Uterus (tissue), 4 donors: ENCODE results near the gene CIB4. TPM values are rescaled to one million over a fixed set of nuclear protein-coding genes. Genes with fewer than 3 reads are reported as not detected.

Source experiments
- DNase-seq, 2 donors: peaks; one replicate each; pipeline ENCODE4 v3.0.0-alpha.2; 2019 to 2020
- H3K27ac ChIP-seq, 2 donors: fragments of 200-600 bp; sonication (generic); 1 replicate in 1 of 2; 2 replicates in 1 of 2; pipeline ENCODE4 v1.5.1; 2016 to 2018
- H3K27me3 ChIP-seq, 2 donors: fragments of 200-600 bp; sonication (generic); one replicate each; pipeline ENCODE4 v1.5.1; 2018 to 2019; ENCODE audit warnings: control low read depth in 1 of 2
- H3K36me3 ChIP-seq, 2 donors: fragments of 200-600 bp; sonication (generic); one replicate each; pipeline ENCODE4 v1.5.1; 2019; ENCODE audit warnings: control low read depth in 1 of 2
- H3K4me1 ChIP-seq, 2 donors: fragments of 200-600 bp; sonication (generic); one replicate each; pipeline ENCODE4 v1.5.1; 2018 to 2019; ENCODE audit warnings: control low read depth in 1 of 2
- H3K4me3 ChIP-seq, 2 donors: fragments of 200-600 bp; sonication (generic); 1 replicate in 1 of 2; 2 replicates in 1 of 2; pipeline ENCODE4 v1.5.1; 2018 to 2019; ENCODE audit warnings: mild to moderate bottlenecking in 1 of 2
- H3K9me3 ChIP-seq, 2 donors: fragments of 200-600 bp; sonication (generic); one replicate each; pipeline ENCODE4 v1.5.1; 2019; ENCODE audit warnings: control low read depth in 1 of 2
- CTCF ChIP-seq, 4 experiments: fragments of 200-600 bp in 2 of 4; fragments of 450-650 bp in 2 of 4; sonication (generic) in 2 of 4; IDR thresholded peaks; one replicate each; pipeline ENCODE4 v1.5.1; 2016 to 2019; ENCODE audit warnings: antibody characterized with exemption in 4 of 4, mild to moderate bottlenecking in 2 of 4, moderate library complexity in 1 of 4
- POLR2A ChIP-seq, 2 donors: fragments of 450-650 bp; IDR thresholded peaks; one replicate each; pipeline ENCODE4 v1.6.1; 2016; ENCODE audit warnings: antibody characterized with exemption in 2 of 2, mild to moderate bottlenecking in 1 of 2, moderate library complexity in 1 of 2
- intact Hi-C: fragments of 100-400 bp; cut with DNase I; formaldehyde crosslinking; loops from one replicate; pipeline ENCODE4 v1.15.1; 2023; ENCODE audit warnings: low total_unique reads
- total RNA-seq, 4 donors: library from RNA; depleted of rRNA in 3 of 4; stranded (reverse); fragments of >200 nt in 3 of 4; gene quantifications; one replicate each; pipeline versions ENCODE4 v1.1.0 to v1.2.4, GENCODE V29; 2014 to 2023
- donor health status: DM: yes; HTN: yes; CAD: no.

CIB4 gene
- total RNA-seq, 4 donors from 2014 or later = 0.61 TPM; not detected in 3

- no peaks in the 10 kb centered on the region for H3K4me1 ChIP-seq
Measured at GRCh38 chr2:26612522-26613240, 28.5 kb downstream of the CIB4 start.

GRCh38 chr2:26612034-26612433, 29.1 kb downstream of the CIB4 start:
- Histone ChIP-seq H3K27me3 (no peaks in the 10 kb centered on the region), H3K36me3 (no peaks in the 10 kb centered on the region), H3K4me1 (no peaks in the 10 kb centered on the region), H3K27ac (no peak overlapping the region), H3K9me3 (no peaks in the 10 kb centered on the region), H3K4me3 (no peak overlapping the region)
- intact Hi-C loops = no loop called here
- TF ChIP-seq POLR2A (IDR thresholded peaks at IDR 0.05) (no peak), CTCF (IDR thresholded peaks at IDR 0.05) (no peak)
- DNase-seq = no peak

More at GRCh38 chr2:26612522-26613240, 28.5 kb downstream of the CIB4 start:
- Histone ChIP-seq H3K27me3 (no peaks in the 10 kb centered on the region), H3K36me3 (no peaks in the 10 kb centered on the region), H3K9me3 (no peaks in the 10 kb centered on the region), H3K27ac (no peak overlapping the region), H3K4me3 (no peak overlapping the region)
- no peak for TF ChIP-seq CTCF (IDR thresholded peaks at IDR 0.05)
- TF ChIP-seq POLR2A (IDR thresholded peaks at IDR 0.05) = no peak
- DNase-seq = no peak
- intact Hi-C loops = no loop called here

- TF ChIP-seq POLR2A (IDR thresholded peaks at IDR 0.05) (no peak), CTCF (IDR thresholded peaks at IDR 0.05) (no peak)
- intact Hi-C loops = no loop called here
Measured at GRCh38 chr2:26610504-26611335, 30.4 kb downstream of the CIB4 start.

GRCh38 chr2:26609839-26610277, 31.3 kb downstream of the CIB4 start:
- intact Hi-C loops = loop anchor here (5.0 kb wide), 1 partner anchor 137 kb away; no protein-coding TSS in a partner anchor
- Histone ChIP-seq H3K4me1 (no peaks in the 10 kb centered on the region), H3K27ac (no peak overlapping the region), H3K9me3 (no peaks in the 10 kb centered on the region), H3K27me3 (no peaks in the 10 kb centered on the region), H3K36me3 (no peaks in the 10 kb centered on the region), H3K4me3 (no peak overlapping the region)
- no peak for DNase-seq
- TF ChIP-seq POLR2A (IDR thresholded peaks at IDR 0.05) (no peak), CTCF (IDR thresholded peaks at IDR 0.05) (no peak)

More at GRCh38 chr2:26610504-26611335, 30.4 kb downstream of the CIB4 start:
- no peak overlapping the region for H3K27ac ChIP-seq
- no peak for DNase-seq
- H3K4me1 ChIP-seq = no peaks in the 10 kb centered on the region
- H3K4me3 ChIP-seq = no peak overlapping the region
- no peaks in the 10 kb centered on the region for H3K36me3 ChIP-seq
- H3K9me3 ChIP-seq = no peaks in the 10 kb centered on the region
- H3K27me3 ChIP-seq = no peaks in the 10 kb centered on the region

- H3K27ac ChIP-seq = no peak overlapping the region
- no peaks in the 10 kb centered on the region for H3K27me3 ChIP-seq
- intact Hi-C loops = loop anchor here (5.0 kb wide), 1 partner anchor 138 kb away; no protein-coding TSS in a partner anchor
- no peaks in the 10 kb centered on the region for H3K9me3 ChIP-seq
- no peaks in the 10 kb centered on the region for H3K36me3 ChIP-seq
- no peak for DNase-seq
- TF ChIP-seq CTCF (IDR thresholded peaks at IDR 0.05) (no peak), POLR2A (IDR thresholded peaks at IDR 0.05) (no peak)
- H3K4me1 ChIP-seq = no peaks in the 10 kb centered on the region
- no peak overlapping the region for H3K4me3 ChIP-seq
Measured at GRCh38 chr2:26609205-26609631, 31.9 kb downstream of the CIB4 start.
